Stimulated activated CD8-positive, alpha-beta memory T cell treated with anti-CD3 and anti-CD28 coated beads, Interleukin-12 subunit alpha, Interleukin-12 subunit beta, amount 100 ng/mL, for 24 hours (primary cell): ENCODE results near the gene LRRN4.
"Not testable (repeated sequence)": the region's sequence is repeated elsewhere in the genome, so short reads cannot be mapped to it uniquely, and the experiment has no call there.

Experiments used
- DNase-seq: peaks from one replicate; pipeline ENCODE4 v3.0.0-alpha.2; 2020; ENCODE audit errors: extremely low read depth

LRRN4 gene

DNA sequence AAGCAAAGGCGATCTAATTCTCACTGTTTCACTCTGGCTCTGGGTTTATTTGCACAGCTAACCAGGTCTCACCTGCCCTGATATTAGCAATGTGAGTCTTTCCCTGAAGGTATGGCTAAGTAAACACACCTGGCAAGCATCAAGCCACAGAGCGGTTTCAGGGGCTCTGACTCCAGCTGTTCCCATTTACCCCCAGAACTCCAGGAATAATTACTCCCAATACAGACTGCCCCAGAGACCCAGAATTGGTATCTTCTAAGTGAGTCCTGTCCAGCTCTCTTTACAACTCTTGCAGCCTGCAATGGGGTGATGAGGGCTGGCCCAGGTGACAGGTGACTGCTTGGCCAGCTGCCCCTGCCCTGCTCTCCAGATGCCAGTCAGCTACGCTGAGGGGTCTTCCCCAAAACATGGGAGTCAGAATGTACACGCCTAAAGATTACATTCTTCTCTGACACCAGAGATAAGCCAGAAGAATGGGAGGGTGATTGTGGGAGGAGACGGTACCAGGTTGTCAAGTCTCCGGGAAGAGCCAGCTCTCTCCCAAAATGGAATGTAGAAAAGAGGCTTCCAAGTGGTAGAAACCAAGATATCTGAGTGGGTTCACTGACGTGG is 4.9 kb upstream of the LRRN4 start:
- no peak for DNase-seq

DNA sequence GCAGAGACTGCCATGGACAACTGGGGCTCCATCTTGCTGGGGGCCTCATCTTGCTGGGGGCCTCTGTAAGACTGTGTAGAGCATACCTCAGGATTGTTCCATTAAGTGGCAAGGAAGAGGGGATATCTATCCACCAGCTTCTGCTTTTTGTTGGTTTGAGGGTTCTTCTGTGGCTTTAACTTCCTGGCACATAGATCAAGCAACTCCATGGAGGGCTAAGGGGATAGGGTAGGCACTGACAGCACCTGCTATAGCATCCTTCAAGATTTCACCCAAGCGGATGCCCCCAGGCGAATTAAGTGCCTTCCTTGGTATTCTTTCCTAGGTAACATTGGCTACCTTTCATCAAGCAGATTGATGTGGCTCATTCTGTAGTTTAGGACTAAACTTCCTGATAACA is 3.8 kb upstream of the LRRN4 start:
- no peak for DNase-seq

DNA sequence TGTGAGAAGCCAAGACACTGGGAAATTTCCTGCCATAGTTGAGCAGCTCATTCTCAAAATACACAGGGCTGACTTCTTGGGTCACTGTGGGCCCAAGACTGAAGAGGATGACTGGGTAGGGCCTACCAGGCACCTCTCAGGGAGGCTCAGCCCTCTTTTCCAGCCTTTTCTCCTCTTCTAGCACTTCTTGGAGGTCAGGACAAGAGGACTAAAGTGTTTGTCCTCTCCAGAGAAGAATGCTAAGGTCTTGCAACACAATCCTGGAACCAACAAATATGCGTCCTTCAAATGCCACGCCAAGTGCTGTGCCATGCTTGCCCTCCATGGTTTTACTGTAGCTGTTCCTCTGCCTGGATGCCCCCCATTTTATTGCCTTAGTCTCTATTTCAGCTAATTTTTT is 3.3 kb upstream of the LRRN4 start:
- no peak for DNase-seq

DNA sequence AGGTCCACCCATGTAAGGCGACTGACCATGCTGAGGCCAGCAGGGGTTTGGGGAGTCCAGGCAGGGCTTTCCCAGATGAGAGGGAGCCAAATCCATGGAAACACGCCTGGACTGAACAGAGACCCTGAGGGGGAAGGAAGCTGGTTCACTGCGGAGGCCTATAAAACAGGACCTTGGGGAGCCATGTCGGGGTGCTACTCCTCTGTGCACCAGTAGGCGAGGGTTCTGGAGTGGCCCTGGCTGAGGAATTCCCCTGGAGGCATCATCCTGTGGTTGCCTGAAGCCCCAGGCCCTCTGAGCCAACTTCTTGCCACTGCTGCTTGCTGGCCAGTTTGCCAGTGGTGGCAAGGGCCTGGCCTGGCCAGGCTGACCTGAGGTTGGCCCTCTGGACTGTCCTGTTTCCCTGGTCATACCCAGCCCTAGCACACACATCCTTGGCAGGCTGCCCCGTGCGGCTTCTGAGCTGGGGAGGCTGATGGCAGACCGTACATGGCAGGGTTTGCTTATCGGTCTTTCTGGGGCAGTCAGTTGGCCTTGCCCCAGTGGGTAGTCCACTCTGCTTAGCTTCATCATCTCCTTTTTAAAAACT is 2.2 kb upstream of the LRRN4 start:
- no peak for DNase-seq

DNA sequence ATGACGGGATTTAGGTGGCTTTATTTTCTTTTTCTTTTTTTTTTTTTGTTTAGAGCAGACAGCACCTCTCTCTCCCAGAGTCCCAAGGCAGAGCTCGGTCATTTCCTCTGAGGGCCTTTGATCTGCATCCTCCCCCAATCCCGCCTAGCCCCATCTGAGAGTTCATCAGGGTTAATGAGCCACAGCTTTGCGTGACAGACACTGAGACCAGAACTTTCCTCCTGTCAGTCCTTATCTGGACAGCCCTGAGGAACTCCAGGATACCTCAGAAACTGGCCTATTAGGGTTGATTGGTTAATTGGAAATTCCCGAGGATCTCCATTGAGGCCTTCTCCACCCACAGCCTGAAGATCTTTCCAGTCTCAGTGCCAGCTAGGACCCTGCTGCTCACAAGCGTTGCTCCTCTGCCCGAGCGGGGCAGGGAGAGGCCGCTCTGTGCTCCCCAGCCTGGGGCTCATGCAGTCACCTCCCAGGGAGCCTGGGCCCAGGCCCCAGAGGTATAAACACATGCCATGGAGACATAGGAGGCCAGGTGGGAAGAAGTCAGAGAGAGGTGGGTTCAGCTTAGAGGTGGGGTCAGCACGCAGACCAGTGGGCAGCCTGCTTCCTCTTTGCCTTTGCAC is 1.4 kb upstream of the LRRN4 start:
- DNase-seq, result no peak

DNA sequence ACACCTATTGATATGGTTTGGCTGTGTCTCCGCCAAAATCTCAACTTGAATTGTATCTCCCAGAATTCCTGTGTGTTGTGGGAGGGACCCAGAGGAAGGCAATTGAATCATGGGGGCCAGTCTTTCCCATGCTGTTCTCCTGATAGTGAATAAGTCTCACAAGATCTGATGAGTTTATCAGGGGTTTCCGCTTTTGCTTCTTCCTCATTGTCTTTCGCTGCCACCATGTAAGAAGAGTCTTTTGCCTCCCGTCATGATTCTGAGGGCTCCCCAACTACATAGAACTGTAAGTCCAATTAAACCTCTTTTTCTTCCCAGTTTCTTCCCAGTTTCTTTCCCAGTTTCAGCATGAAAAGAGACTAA is 810 bp upstream of the LRRN4 start:
- not testable (repeated sequence) for DNase-seq

DNA sequence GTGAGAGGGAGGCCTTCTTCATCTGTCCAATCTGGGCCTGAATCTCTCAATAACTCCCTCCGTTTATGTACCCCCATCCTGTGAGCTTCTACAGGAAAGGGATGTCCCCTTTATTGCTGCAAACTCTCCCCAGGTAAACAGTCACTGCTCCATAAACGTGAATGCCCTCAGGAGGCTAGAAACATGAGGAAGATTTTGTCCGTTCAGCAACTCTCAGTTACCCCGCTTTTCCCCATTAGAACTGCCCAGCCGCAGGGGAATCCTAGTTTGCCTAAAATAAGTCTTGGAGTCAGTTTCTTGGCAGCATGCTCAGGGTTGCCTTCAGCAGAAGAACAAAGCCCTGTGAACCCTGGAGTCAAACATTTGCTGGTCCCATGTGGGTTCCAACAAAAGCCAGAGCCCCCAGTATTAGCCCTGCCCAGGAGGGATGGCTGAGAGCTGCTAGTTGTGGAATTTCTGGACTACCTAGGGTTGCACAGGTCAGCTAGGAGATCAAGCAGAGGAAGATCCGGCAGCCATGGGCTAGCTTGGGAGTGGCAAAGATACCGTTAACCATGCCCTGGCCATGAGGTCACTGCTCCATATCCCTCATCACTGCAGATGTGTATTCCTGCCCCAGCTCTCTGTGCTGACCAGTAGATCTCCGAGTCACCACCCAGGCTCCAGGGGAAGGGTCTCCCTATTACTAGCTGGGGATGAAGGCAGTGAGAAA is 640 bp downstream of the LRRN4 start:
- DNase-seq, result no peak

DNA sequence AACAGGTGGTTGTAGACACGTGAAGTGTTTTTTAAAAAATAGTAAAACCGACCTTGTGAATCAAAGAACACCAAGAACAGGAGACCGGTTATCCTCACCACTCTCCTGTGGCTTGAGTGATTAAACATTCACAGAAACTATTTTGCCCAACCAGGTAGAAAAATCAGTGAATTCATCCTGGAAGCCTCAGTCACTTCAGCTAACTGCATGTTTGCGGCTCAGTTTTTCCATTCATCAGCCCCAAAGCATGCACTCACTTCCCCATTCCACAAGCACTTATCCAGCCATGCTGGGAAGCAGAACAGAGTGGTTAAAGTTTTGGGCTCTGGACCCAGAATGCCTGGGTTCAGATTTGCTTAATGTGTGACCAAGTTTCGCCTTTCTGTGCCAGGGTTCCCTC is 2.4 kb downstream of the LRRN4 start:
- no peak for DNase-seq

DNA sequence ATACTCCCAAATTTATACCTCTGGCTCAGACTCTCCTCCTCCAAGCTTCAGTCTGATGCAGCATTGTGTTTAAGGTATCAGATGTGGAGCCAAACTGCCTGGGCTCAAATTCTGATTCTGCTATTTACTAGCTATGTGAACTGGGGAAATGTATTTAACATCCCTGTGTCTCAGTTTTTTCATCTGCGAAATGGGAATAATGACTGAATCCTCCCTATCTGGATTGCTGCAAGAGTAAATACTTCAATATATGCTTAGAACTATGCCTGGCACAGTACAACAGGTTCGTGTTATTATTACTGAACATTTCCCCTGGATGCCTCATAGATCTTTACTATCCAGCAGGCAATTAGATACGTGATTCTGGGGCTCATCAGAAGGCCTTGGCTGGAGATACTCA is 5.5 kb downstream of the LRRN4 start:
- no peak for DNase-seq

DNA sequence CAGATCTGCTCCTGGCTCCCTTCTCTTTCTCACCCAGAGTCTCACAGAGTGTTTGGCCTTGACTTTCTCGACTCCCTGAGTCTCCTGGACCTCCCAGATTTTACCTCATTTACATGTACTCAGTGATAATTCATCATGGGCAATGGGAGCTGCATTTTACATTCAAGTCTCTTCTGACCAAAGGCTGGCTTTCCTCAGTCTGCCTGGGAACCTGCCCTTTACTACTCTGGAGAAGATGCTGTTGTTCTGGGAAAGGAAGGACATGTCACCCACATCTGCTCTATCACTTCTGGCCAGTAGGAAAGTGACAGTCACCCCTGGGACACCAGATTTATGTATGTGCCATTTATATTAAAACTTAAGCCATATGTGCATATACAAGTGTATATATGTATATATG is 7.4 kb downstream of the LRRN4 start:
- DNase-seq, result no peak

DNA sequence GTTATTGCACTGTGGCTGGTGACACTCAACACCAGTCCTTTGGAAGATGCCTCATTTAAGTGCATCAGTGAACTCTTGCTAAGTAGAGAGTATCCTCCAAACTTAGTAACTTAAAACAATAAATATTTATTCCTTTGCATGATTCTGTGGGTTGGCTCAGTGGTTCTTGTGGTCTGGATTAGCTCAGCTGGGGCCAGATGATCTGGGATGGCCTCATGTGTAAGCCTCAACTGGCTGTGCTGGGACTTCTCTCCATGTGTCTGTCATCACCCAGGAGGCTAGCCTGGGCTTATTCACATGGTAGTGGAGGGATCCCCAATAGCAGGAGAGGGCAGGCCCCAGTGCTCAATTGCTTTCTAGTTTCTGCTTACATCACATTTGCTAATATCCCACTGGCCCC is 8.3 kb downstream of the LRRN4 start:
- DNase-seq, result no peak

DNA sequence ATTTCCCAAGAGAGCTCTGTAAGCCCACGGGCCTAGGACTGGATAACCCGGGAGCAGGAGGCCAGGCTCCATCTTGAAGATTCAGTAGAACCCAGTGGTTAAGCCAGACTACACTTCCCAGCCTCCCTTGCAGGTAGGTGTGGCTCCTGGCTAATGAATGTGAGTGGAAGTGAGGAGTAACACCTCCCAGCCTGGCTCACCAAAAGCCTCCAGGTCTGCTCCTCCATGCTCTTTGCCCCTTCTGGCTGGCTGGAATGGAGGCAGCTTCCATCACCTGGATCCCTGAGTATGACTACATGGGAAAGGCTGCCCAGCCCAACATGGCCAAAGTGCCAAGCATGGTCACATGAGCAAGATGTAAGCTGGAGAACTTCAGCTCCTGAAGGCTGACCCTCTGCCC is 9.7 kb downstream of the LRRN4 start:
- DNase-seq, result no peak

DNA sequence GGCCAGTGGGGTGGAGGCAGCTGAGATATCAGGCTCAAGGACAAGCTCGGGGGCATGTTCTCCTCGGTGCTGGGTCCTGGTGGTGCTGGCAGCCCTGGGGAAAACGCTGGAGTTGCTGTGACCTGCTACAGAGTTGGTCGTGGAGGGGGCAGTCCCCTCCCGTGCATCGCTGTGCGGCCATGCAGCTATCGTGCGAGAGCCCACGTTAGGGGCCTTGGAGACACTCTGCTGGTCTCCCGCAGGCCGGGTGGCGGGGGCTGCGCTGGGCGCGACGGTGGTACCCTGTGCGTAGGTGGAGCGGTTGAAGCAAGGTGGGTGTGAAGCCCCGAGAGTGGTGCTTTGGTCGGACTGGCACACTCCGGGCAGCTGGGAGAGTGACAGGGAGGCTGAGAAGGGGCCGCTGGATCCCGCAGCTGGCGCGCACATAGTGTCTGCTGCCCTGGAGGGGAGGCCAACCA is 12.0 kb downstream of the LRRN4 start:
- DNase-seq, result no peak

DNA sequence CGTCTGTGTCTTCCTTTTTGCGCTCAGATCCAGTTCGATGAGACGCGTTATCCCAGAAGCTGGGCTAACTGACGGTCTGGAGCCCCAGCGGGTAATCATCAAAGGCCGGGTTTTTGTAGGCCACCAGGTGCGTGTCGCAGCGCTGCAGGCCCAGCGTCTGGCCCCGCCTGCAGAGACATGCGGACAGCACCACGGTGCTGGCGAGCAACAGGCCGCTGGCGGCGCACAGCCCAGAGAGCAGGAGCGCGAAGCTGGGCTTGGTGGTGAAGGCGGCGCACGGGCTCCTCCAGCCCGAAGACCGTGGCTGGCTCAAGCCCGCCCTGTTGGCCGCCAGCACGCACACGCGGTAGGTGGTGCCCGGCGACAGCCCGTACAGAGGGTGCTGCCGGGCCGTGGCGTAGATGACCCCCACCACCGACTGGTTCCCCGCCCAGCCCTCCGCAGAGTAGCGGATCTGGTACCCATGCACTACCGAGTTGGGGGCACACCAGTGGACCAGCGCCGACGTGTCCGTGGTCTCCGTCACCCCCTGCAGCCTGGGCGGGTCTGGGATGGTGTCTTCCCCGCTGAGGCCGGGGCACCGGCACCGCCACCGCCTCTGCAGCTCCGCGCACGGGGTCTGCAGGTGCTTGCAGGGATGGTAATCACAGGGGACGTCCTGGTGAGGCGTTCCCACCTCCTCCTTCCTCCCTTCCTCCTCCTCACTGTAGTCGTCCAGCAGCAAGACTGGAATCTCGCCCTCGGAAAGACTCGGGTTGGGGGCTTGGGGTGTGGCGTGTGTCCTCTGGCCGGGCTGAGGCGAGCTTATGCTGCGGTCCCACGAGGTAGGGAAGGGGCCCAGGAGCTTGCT is 12.7 kb downstream of the LRRN4 start:
- DNase-seq, result no peak

DNA sequence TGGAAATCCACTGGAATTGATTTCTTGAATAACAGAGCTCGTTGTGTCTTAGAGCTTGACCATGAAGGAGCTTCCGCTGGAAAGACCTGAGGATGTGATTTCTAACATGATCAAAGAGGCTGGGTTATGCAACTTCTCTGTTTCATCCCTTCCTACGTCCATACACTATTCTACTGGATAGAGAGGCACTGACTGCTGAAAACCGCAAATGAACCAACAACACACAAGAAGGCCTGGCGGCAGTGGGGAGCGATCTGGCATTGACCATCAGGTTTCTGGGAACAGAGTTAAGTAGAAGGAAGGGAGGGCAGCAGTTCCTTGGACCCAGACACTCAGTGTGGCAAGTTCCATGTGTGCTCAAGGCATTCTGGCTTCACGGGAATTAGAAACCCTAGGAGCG is 13.3 kb downstream of the LRRN4 start:
- no peak for DNase-seq

DNA sequence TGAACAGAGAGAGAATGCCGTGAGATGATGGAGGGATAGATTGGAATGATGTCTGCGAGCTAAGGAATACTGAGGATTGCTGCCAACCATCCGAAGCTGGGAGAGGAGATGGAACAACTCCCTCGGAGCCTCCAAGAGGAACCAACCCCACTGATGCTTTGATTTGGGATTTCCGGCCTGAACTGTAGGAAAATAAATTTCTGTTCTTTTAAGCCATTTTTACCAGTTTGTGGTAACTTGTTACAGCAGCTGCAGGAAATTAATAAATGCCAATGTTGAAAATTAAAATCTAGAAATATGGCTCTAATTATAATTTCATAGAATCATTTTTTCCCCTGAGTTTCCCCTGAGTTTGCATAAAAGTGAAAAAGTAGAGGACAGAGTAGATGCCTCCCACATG is 14.1 kb downstream of the LRRN4 start:
- DNase-seq, result no peak

DNA sequence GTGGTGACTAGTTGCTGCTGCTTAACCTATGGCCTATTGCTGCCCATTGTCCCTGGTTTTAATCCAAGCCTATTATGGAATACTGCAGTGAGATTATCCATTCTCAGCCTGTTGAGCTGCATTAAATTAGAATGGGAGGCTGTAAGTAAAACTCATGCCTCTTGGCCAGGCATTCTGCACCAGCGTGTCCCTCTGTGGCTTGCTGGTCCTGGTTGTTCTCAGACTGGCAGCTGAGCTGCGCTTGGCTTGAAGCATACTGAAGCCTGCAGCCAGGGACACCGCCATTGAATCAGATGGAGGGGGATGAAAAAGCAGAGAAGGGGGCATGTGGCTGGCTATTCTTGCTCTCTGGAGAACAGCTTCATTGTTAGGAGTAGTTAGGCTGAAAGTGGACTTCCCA is 15.6 kb downstream of the LRRN4 start:
- no peak for DNase-seq

DNA sequence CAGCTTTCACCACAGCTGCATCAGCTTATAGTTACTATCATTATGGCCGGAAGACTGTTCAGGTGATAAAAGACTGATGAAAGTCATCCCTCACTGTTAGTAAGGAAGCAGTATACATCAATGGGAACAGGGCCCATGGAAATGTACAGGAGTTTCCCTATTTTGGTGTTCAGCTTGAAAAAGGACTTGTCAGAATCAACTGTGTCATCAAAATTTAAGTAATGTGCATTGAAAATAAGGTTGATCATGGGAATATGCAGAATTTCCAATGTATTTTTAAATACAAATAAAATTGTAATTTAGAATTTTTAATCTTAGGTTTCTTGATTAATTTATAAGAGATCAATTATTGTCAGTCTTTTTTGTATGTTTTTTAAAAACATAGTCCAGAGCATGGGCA is 16.8 kb downstream of the LRRN4 start:
- DNase-seq, result no peak

DNA sequence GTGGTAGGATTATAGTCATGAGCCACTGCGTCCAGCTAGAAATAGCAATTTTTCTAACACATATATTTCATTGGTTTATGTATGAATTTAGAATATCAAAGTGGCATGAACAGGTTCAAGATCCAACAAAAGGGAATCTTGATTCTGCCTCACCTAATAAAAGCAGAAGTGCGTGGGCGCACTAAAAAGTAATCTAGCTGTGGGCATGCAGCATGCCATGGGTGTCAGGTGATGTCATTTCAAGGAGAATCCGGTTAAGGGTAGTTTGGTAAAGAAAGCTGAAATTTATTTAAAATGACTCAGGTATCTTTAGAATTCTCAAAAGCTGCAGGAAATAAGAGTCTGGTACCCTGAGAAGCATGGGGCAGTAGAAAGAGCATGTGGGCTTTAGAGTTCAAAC is 17.6 kb downstream of the LRRN4 start:
- DNase-seq, result no peak

DNA sequence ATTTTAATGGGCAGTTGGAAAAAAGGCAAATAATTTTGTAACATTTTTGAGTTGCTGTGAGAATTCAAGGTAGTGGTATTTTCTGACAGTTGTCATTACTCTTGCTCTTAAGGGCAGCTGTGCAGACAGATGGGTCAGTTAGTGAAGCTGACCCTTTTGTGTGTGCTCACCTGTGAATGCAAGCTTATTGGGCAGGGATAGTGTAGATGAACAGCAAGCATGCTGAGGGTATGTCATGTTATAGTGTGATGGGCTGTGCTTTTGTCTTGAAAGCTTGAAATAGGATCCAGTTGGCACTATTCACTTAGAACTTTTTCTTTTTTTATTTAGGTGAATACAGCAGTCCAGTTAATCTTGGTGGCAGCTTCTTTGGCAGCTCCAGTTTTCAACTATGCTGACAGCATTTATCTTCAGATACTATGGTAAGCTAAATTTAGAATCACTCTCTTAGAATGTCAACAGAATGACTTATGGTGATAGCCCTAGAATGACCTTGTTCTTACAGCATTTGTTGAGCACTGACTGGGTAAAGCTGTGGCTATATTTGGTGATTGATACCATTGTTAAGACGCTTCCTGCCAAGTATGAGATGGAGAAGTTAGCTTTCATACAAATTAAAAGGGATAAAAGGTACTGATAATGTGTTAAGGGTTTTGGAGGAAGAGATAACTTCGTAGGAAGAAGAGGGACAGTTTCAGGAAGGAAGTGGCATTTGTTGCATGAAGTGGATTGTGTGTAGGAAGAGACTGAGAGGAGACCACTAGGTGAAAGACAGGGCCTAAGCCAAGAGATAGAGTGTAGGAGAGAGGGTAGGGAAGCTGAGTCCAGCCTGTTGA is 19.5 kb downstream of the LRRN4 start:
- no peak for DNase-seq

DNA sequence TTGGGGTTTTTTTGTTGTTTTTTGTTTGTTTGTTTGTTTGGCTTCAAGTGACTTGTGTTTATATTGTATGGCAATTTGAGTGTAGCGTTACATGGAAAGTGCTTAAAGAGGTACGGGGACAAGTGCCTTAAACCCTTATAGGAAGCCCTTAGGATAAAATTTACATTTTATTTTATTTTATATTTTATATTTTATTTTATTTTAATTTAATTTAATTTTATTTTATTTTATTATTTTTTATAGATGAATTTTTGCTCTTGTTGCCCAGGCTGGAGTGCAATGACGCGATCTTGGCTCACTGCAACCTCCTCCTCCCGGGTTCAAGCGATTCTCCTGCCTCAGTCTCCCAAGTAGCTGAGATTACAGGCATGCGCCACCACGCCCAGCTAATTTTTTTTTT is 21.0 kb downstream of the LRRN4 start:
- not testable (repeated sequence) for DNase-seq
